Hindlimb muscle (tissue), 1 donor: ENCODE data around the gene TRIM56. TPM values are rescaled to one million over a fixed set of nuclear protein-coding genes. Genes with fewer than 3 reads are reported as not detected.
"Not testable (repeated sequence)": the region's sequence is repeated elsewhere in the genome, so short reads cannot be mapped to it uniquely, and the experiment has no call there.

Source experiments
- DNase-seq: peaks from one replicate; pipeline ENCODE4 v3.0.0-alpha.2; 2013
- polyA plus RNA-seq: library from polyadenylated mRNA; unstranded; fragments of 120-200 nt; gene quantifications from one replicate; pipeline ENCODE4 v1.2.1, GENCODE V29; 2013; ENCODE audit not compliant: insufficient read length

Gene TRIM56
- polyA plus RNA-seq, 1 donor: 9.4 TPM

DNA sequence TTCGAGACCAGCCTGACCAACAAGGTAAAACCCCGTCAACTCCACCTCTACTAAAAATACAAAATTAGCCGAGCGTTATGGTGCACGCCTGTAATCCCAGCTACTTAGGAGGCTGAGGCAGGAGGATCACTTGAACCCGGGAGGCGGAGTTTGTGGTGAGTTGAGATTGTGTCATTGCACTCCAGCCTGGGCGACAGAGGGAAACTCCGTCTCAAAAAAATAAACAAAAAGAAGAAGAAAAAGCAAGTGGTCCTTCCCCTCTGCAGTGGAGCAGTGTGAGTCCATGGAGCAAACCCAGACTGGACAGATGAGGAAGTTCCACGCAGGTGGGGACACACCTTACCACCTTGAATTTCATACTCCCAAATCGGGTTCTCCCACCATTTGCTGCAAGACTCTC is 28.6 kb downstream of the TRIM56 start:
- no peak for DNase-seq

DNA sequence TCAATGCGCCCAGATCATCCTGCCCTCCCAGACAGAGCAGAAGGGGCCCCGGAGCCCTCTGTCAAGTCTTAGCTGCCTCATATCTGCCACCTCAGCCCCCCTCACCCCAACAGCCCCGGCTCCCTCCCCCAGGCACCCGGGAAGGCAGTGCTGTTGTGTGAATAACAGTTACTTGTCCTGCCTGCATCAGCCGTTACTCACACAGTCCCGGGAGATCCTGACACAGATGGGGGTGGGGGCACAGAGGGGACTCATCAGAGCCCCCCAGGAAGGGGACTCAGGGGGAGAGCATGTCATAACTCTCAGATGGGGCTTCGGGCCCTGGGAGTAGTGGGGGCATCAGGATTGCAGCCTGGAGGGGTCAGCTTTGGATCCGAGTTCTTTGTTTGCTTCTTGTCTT is 29.2 kb downstream of the TRIM56 start:
- DNase-seq: no peak

GRCh38 chr7:101115215-101115614 is 29.9 kb downstream of the TRIM56 start:
- DNase-seq: no peak

GRCh38 chr7:101116898-101117297 is 31.6 kb downstream of the TRIM56 start:
- no peak for DNase-seq

DNA sequence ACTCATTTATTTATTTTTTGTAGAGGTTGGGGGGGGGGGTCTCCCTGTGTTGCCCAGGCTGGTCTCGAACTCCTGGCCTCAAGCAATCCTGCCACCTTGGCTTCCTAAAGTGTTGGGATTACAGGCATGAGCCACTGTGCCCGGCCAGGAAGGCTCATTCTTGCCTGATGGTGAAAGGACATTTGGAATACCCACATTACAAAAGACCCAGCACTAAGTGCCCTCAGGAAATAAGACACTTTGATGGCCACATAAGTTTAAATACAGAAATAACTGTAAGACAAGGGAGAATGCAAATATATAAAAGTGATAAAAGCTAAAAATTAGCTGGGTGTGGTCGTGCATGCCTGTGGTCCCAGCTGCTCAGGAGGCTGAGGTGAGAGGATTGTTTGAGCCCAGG is 33.6 kb downstream of the TRIM56 start:
- DNase-seq: no peak

- no peak for DNase-seq
Observed at GRCh38 chr7:101119876-101120275, 34.6 kb downstream of the TRIM56 start.

- DNase-seq: no peak
Observed at GRCh38 chr7:101120315-101120714, 35.0 kb downstream of the TRIM56 start.

DNA sequence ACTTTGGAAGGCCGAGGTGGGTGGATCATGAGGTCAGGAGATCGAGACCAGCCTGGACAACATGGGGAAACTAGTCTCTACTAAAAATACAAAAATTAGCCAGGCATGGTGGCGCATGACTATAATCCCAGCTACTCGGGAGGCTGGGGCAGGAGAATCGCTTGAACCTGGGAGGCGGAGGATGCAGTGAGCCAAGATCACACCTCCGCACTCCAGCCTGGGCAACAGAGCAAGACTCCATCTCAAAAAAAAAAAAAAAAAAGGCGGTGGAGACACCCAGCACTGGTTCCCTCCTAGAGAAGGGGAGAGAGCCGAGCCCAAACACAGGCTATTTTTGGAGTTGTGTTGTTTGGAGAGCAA is 36.3 kb downstream of the TRIM56 start:
- not testable (repeated sequence) for DNase-seq

- DNase-seq: peak; percentile 93
Observed at GRCh38 chr7:101121991-101122932, 37.0 kb downstream of the TRIM56 start.

DNA sequence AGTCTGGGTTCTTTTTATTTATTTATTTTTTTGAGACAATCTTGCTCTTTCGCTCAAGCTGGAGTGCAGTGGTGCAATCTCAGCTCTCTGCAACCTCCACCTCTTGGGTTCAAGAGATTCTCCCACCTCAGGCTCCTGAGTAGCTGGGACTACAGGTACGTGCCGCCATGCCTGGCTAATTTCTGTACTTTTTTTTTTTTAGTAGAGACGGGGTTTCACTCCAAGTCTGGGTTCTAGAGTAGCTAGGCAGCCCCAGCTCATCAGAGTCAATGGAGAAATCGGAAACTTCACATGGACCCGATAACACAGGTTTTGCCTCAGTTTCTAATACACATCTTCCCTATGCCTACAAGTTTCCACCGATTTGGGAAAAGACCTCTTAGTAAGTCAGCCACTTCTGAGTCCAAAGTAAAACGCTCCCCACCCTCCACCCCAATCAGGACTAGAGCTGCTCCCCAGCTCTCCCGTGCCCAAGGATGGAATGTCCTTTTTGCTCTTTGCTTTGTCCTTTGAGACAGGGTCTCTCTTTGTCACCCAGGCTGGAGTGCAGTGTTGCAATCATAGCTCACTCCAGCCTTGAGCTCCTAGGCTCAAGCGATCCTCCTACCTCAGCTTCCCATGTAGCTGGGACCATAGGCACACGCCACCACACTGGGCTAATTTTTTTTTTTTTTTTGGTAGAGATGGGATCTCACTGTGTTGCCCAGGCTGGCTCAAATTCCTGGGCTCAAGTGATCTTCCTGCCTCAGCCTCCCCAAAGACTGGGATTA is 37.8 kb downstream of the TRIM56 start:
- no peak for DNase-seq

DNA sequence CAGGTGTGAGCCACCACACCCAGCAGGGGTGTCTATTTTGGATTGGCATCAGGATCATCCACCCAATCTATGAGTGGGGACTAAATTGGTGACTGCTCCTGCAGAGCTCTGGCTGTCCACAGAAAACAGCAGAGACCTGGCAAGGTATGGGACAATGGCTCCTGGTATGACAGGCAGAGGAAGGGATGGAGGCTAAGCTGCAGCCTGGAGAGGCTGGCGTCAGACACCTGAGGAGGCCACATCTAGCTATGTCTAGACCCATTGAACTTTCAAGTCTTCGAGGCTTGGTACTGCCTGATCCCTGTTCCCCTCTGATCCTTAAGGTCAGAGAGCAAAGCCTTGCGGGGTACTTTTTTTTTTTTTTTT is 38.4 kb downstream of the TRIM56 start:
- DNase-seq: no peak

DNA sequence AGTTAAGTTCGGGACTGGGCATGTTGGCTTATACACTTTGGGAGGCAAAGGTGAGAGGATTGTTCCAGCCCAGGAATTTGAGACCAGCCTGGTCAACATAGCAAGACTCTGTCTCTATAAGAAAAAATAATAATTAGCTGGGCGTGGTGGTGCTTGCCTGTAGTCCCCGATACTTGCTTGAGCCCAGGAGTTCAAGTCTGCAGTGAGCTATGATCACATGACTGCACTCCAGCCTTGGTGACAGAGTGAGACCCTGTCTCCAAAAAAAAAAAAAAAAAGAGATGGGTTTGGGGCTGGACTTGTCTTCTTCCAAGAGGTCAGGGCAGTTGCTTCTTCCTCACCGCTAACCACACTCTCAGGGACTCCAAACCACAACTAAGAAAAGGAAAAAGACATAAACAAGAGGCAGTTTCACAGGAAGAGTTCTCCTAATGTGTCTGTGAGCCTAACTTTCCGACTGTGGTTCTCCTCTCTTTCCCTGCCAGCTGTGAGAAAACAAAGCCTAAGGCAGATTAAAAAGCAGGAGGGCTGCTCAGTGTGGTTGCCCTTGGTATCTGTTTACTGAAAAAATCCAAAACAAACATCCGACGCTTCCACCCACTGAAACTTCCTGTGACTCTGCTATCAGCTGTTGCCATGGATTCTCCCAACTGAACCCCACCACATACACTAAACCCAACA is 39.2 kb downstream of the TRIM56 start:
- no peak for DNase-seq

GRCh38 chr7:101125989-101126650 is 40.8 kb downstream of the TRIM56 start:
- DNase-seq: peak; percentile 52

GRCh38 chr7:101126651-101127459 is 41.6 kb downstream of the TRIM56 start, which contains the start of gene SERPINE1:
SERPINE1 (plus strand) TSS chr7:101127104; CDS start chr7:101128394, 1,290 bp downstream.
- peak; percentile 87 for DNase-seq

GRCh38 chr7:101127460-101128039 is 42.3 kb downstream of the TRIM56 start:
- DNase-seq: no peak

DNA sequence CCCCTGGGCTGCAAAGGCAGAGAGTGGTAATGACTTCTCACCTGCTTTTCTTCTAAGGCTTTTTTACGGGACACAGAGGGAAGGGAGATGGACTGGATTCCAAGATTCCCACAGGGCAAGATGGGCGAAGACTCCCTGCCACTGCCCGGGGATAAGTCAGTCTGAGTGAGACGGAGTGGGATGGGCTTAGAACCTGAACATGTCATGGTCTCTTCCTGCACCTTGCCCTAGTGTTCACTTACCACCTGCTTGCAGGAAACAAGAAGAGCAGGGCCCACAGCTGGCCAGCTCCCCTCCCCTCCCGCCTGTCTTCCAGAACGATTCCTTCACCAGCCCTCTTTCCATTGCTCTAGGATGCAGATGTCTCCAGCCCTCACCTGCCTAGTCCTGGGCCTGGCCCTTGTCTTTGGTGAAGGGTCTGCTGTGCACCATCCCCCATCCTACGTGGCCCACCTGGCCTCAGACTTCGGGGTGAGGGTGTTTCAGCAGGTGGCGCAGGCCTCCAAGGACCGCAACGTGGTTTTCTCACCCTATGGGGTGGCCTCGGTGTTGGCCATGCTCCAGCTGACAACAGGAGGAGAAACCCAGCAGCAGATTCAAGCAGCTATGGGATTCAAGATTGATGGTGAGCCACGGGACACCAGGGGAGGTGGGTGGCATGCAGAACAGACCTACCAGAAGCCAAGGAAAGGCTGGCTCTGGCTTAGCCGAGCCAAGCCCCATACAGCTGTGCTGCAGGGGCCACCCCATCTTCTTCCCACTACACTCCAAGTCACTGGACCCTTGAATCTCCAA is 43.0 kb downstream of the TRIM56 start:
- no peak for DNase-seq

- no peak for DNase-seq
Observed at GRCh38 chr7:101129603-101130117, 44.4 kb downstream of the TRIM56 start.

DNA sequence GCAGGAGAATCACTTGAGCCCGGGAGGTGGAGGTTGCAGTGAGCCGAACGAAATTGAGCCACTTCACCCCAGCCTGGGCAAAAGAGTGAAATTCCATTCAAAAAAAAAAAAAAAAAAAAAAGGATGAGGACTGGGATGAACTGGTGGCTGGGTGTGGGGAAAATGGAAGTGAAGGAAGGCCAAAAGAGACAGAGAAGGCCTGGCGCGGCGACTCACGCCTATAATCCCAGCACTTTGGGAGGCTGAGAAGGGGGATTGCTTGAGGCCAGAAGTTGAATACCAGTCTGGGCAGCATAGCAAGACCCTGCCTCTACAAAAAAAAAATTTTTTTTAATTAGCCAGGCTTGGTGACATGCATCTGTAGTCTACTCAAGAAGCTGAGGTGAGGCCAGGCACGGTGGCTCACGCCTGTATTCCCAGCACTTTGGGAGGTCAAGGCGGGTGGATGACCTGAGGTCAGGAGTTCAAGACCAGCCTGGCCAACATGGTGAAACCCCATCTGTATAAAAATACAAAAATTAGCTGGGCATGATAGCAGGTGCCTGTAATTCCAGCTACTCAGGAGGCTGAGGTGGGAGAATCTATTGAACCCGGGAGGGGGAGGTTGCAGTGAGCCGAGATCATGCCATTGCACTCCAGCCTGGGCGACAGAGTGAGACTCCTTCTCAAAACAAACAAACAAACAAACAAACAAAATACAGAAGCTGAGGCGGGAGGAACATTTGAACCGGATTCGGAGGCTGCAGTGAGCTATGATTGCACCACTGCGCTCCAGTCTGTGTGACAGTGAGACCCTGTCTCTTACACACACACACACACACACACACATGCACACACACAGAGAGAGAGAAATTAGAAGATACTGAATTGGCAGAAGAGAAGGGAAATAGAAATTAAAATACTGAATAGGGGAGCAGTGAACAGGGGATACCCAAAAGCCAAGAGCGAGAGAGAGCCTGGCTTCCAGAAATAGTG is 47.6 kb downstream of the TRIM56 start:
- not testable (repeated sequence) for DNase-seq
